Neuronal stem cell (in vitro differentiated cells): ENCODE measurements around the gene ATAD3C.
"Not testable (repeated sequence)": the region's sequence is repeated elsewhere in the genome, so short reads cannot be mapped to it uniquely, and the experiment has no call there.

Source experiments
- DNase-seq: peaks from one replicate; pipeline ENCODE4 v3.0.0-alpha.2; 2013; ENCODE audit warnings: low spot score
- H2AFZ ChIP-seq: one replicate; pipeline ENCODE4 v1.6.1; 2013; ENCODE audit warnings: mild to moderate bottlenecking, low read length, inconsistent platforms
- H2AK5ac ChIP-seq: 2 replicates; pipeline ENCODE4 v1.6.1; 2013; ENCODE audit warnings: low read depth, mild to moderate bottlenecking, inconsistent platforms, low read length, moderate library complexity, mixed read lengths
- H2BK120ac ChIP-seq: 2 replicates; pipeline ENCODE4 v1.6.1; 2013; ENCODE audit warnings: low read depth, mild to moderate bottlenecking, inconsistent platforms, low read length, moderate library complexity, mixed read lengths
- H2BK12ac ChIP-seq: one replicate; pipeline ENCODE4 v1.6.1; 2013; ENCODE audit warnings: low read length, inconsistent platforms
- H2BK15ac ChIP-seq: 2 replicates; pipeline ENCODE4 v1.6.1; 2013; ENCODE audit warnings: mild to moderate bottlenecking, low read length, inconsistent platforms, mixed read lengths
- H2BK5ac ChIP-seq: one replicate; pipeline ENCODE4 v1.6.1; 2013; ENCODE audit warnings: inconsistent platforms, mild to moderate bottlenecking, low read length, moderate library complexity
- H3K14ac ChIP-seq: one replicate; pipeline ENCODE4 v1.6.1; 2013; ENCODE audit warnings: low read length, inconsistent platforms
- H3K18ac ChIP-seq: 2 replicates; pipeline ENCODE4 v1.6.1; 2013; ENCODE audit warnings: low read length, inconsistent platforms
- H3K23ac ChIP-seq: 2 replicates; pipeline ENCODE4 v1.6.1; 2013; ENCODE audit warnings: low read depth, mild to moderate bottlenecking, mixed read lengths, low read length, inconsistent platforms; ENCODE audit not compliant: poor library complexity
- H3K27ac ChIP-seq: replicated peaks from 3 replicates; pipeline ENCODE4 v1.5.1; 2013; ENCODE audit warnings: low read length, inconsistent platforms
- H3K27me3 ChIP-seq, 3 experiments: 2 replicates each; pipeline ENCODE4 v1.6.1; 2013; ENCODE audit warnings: low read length in 3 of 3, mild to moderate bottlenecking in 2 of 3, inconsistent platforms in 1 of 3, low read depth in 1 of 3, mixed read lengths in 1 of 3, moderate library complexity in 1 of 3; ENCODE audit not compliant: control insufficient read depth in 3 of 3, insufficient read depth in 3 of 3
- H3K36me3 ChIP-seq, 2 donors: replicated peaks in 1 of 2; 2 replicates each; pipeline ENCODE4 v1.6.1; 2013; ENCODE audit warnings: low read length in 2 of 2; ENCODE audit not compliant: control insufficient read depth in 2 of 2, insufficient read depth in 2 of 2
- H3K4ac ChIP-seq: 2 replicates; pipeline ENCODE4 v1.6.1; 2013; ENCODE audit warnings: inconsistent platforms, mild to moderate bottlenecking, low read length, moderate library complexity
- H3K4me1 ChIP-seq, 2 donors: 1 replicate in 1 of 2; 2 replicates in 1 of 2; pipeline ENCODE4 v1.6.1; 2013; ENCODE audit warnings: low read length in 2 of 2, low read depth in 1 of 2; ENCODE audit not compliant: control insufficient read depth in 2 of 2, insufficient read depth in 1 of 2
- H3K4me2 ChIP-seq: one replicate; pipeline ENCODE4 v1.6.1; 2013; ENCODE audit warnings: mild to moderate bottlenecking, low read length, inconsistent platforms; ENCODE audit not compliant: insufficient read depth, poor library complexity, severe bottlenecking
- H3K4me3 ChIP-seq, 2 donors: 2 replicates each; pipeline ENCODE4 v1.5.1; 2013; ENCODE audit warnings: low read length in 2 of 2, mild to moderate bottlenecking in 2 of 2, inconsistent platforms in 1 of 2, moderate library complexity in 1 of 2
- H3K79me1 ChIP-seq: one replicate; pipeline ENCODE4 v1.6.1; 2013; ENCODE audit warnings: low read depth, mild to moderate bottlenecking, inconsistent platforms, low read length, moderate library complexity
- H3K9ac ChIP-seq: one replicate; pipeline ENCODE4 v1.6.1; 2013; ENCODE audit warnings: mild to moderate bottlenecking, low read depth, low read length, inconsistent platforms; ENCODE audit not compliant: poor library complexity
- H3K9me3 ChIP-seq, 2 donors: replicated peaks in 1 of 2; 2 replicates each; pipeline versions ENCODE3 to v1.6.1; 2013; ENCODE audit warnings: low read length in 2 of 2, mild to moderate bottlenecking in 2 of 2, inconsistent platforms in 1 of 2, low read depth in 1 of 2, mixed read lengths in 1 of 2, moderate library complexity in 1 of 2; ENCODE audit not compliant: control insufficient read depth in 2 of 2, insufficient read depth in 1 of 2
- H4K8ac ChIP-seq: one replicate; pipeline ENCODE4 v1.6.1; 2013; ENCODE audit warnings: low read depth, mild to moderate bottlenecking, inconsistent platforms, low read length, moderate library complexity
- H4K91ac ChIP-seq: one replicate; pipeline ENCODE4 v1.6.1; 2013; ENCODE audit warnings: low read length, low read depth, mild to moderate bottlenecking, inconsistent platforms; ENCODE audit not compliant: poor library complexity
- WGBS, 2 donors: extraction: QIAGEN DNeasy Blood & Tissue Kit; methylation state at CpG; one replicate each; pipeline ENCODE4 v1.1.7; 2013; ENCODE audit warnings: missing lambda C conversion rate in 2 of 2, mixed read lengths in 1 of 2; ENCODE audit not compliant: insufficient read length in 2 of 2, insufficient replicate concordance in 1 of 2; ENCODE audit errors: extremely low coverage in 2 of 2; 5-methylcytosine and 5-hydroxymethylcytosine counted together

The ATAD3C gene

DNA sequence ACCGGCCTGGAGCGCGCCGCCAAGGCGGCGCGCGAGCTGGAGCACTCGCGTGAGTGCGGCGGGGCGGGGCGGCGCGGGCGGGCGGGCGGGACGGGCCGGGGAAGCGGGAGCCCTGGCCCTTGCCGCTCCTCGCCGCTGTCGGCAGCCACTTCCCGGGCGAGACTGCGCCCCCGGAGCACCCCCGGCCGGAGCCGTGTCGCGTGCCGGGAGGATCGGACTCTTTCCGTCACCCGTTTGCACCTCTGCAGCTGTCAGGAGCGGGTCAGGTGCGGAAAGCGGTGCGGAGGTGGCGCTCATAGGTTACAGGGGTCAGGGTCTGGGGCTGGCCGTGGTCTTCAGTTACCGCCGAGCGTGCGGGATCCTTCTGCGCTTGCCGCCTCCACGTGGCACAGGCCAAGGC is 62.9 kb downstream of the ATAD3C start:
- not testable (repeated sequence) for H3K4ac ChIP-seq, H3K4me1 ChIP-seq, H2BK5ac ChIP-seq, H3K23ac ChIP-seq, H4K8ac ChIP-seq, H4K91ac ChIP-seq, H2BK15ac ChIP-seq, H3K27me3 ChIP-seq, H2AFZ ChIP-seq, H2AK5ac ChIP-seq, DNase-seq, H2BK12ac ChIP-seq, H3K36me3 ChIP-seq, H3K79me1 ChIP-seq, H3K18ac ChIP-seq, H3K14ac ChIP-seq, H3K27ac ChIP-seq, H2BK120ac ChIP-seq, H3K9me3 ChIP-seq
- no CpG with 5 or more reads among the region's 52 CpGs for WGBS, 2 donors
- Histone ChIP-seq H3K4me2 (peak overlapping the region; percentile 66), H3K4me3 (peak overlapping the region; percentile 58 to 84), H3K9ac (peak overlapping the region; percentile 70)

- not testable (repeated sequence) for H3K9me3 ChIP-seq, H2BK12ac ChIP-seq, DNase-seq, H4K91ac ChIP-seq, H2BK15ac ChIP-seq, H3K79me1 ChIP-seq, H3K14ac ChIP-seq, H2BK5ac ChIP-seq, H3K18ac ChIP-seq, H3K4me2 ChIP-seq, H2BK120ac ChIP-seq, H4K8ac ChIP-seq, H3K9ac ChIP-seq, H3K23ac ChIP-seq, H3K4ac ChIP-seq, H3K4me1 ChIP-seq, H2AFZ ChIP-seq, H3K27me3 ChIP-seq, H3K27ac ChIP-seq, H2AK5ac ChIP-seq
- H3K36me3 ChIP-seq: peaks cover 11 to 14% of the 10 kb centered on the region in 2 donors
- WGBS, 2 donors: no CpG with 5 or more reads among the region's 18 CpGs
- peak overlapping the region in 1 of 2 donors; percentile 4 for H3K4me3 ChIP-seq
Measured at GRCh38 chr1:1513675-1514074, 64.2 kb downstream of the ATAD3C start.

- H3K27ac ChIP-seq, H3K27me3 ChIP-seq, H3K4me1 ChIP-seq, H3K4ac ChIP-seq, H3K18ac ChIP-seq, H3K4me2 ChIP-seq, H3K9ac ChIP-seq, H4K8ac ChIP-seq, H2AFZ ChIP-seq, H2BK5ac ChIP-seq, H3K9me3 ChIP-seq, H3K14ac ChIP-seq, H2BK12ac ChIP-seq, H2AK5ac ChIP-seq, H2BK15ac ChIP-seq, H3K79me1 ChIP-seq, DNase-seq, H2BK120ac ChIP-seq, H3K23ac ChIP-seq, H4K91ac ChIP-seq, H3K4me3 ChIP-seq: not testable (repeated sequence)
- no CpG with 5 or more reads among the region's 16 CpGs for WGBS, 2 donors
- peaks cover 11 to 17% of the 10 kb centered on the region in 2 donors for H3K36me3 ChIP-seq
Measured at GRCh38 chr1:1514376-1514775, 64.9 kb downstream of the ATAD3C start.

GRCh38 chr1:1516923-1517322 is 67.4 kb downstream of the ATAD3C start:
- H4K91ac ChIP-seq, H3K27ac ChIP-seq, H3K9me3 ChIP-seq, DNase-seq, H4K8ac ChIP-seq, H3K4ac ChIP-seq, H3K9ac ChIP-seq, H2BK5ac ChIP-seq, H3K4me2 ChIP-seq, H3K14ac ChIP-seq, H2BK15ac ChIP-seq, H3K23ac ChIP-seq, H3K27me3 ChIP-seq, H2BK120ac ChIP-seq, H3K4me1 ChIP-seq, H2AK5ac ChIP-seq, H2AFZ ChIP-seq, H2BK12ac ChIP-seq, H3K18ac ChIP-seq, H3K4me3 ChIP-seq, H3K79me1 ChIP-seq: not testable (repeated sequence)
- WGBS, 2 donors: no CpG with 5 or more reads among the region's 14 CpGs
- peaks cover 13 to 28% of the 10 kb centered on the region in 2 donors for H3K36me3 ChIP-seq
